Fibroblast of the aortic adventitia (primary cell): Measurements from ENCODE around the gene CCDC149. TPM values are rescaled to one million over a fixed set of nuclear protein-coding genes. Genes with fewer than 3 reads are reported as not detected.

Experiments used
- DNase-seq: peaks from one replicate; pipeline ENCODE4 v3.0.0-alpha.2; 2010; ENCODE audit warnings: low read depth
- H3K4me3 ChIP-seq: 2 replicates; pipeline ENCODE4 v1.5.1; 2011; ENCODE audit warnings: low read depth, mild to moderate bottlenecking, control low read depth, low read length, moderate library complexity
- total RNA-seq: library from RNA; depleted of rRNA; stranded (reverse); fragments of >200 nt; gene quantifications from 2 replicates; pipeline ENCODE4 v1.2.3, GENCODE V29; 2012; ENCODE audit warnings: low replicate concordance
- TF ChIP-seq, protein P1 (sequence below): IDR thresholded peaks from 2 replicates; pipeline ENCODE4 v1.5.1; 2011; ENCODE audit warnings: mild to moderate bottlenecking, low read length, control low read depth, inconsistent platforms; ENCODE audit not compliant: insufficient read depth

Gene CCDC149
- total RNA-seq, 1 donor = 18.3 TPM

- TF ChIP-seq, protein P1, sequence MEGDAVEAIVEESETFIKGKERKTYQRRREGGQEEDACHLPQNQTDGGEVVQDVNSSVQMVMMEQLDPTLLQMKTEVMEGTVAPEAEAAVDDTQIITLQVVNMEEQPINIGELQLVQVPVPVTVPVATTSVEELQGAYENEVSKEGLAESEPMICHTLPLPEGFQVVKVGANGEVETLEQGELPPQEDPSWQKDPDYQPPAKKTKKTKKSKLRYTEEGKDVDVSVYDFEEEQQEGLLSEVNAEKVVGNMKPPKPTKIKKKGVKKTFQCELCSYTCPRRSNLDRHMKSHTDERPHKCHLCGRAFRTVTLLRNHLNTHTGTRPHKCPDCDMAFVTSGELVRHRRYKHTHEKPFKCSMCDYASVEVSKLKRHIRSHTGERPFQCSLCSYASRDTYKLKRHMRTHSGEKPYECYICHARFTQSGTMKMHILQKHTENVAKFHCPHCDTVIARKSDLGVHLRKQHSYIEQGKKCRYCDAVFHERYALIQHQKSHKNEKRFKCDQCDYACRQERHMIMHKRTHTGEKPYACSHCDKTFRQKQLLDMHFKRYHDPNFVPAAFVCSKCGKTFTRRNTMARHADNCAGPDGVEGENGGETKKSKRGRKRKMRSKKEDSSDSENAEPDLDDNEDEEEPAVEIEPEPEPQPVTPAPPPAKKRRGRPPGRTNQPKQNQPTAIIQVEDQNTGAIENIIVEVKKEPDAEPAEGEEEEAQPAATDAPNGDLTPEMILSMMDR = no peak
- DNase-seq = peak; percentile 60
- no peak overlapping the region for H3K4me3 ChIP-seq
These were observed 59.7 kb downstream of the CCDC149 start for GRCh38 chr4:24853142-24853541.

DNA sequence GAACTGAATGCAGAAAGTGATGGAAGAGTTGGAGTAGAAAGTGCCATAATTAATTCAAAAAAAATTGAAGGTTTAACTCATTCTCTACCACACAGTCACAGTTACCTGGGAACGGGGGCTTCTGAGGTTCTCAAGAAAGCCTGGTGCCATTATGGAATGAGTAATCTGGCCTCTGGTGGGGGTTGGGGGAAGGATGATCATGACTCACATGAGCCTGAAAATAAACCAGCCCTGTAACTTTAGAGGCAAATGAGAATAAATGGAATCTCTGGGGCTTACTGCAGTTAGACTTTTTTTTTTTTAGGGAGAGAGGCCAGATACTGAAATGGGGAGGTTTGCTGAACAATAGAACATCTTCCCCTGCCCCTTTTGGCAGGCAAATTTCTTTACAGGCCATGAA, 62.2 kb downstream of the CCDC149 start:
- DNase-seq = peak; percentile 94
- no peak overlapping the region for H3K4me3 ChIP-seq
- TF ChIP-seq, protein P1 = no peak

- H3K4me3 ChIP-seq = no peak overlapping the region
- TF ChIP-seq, protein P1 = no peak
- peak; percentile 27 for DNase-seq
These were observed 63.1 kb downstream of the CCDC149 start for GRCh38 chr4:24849756-24850155.

DNA sequence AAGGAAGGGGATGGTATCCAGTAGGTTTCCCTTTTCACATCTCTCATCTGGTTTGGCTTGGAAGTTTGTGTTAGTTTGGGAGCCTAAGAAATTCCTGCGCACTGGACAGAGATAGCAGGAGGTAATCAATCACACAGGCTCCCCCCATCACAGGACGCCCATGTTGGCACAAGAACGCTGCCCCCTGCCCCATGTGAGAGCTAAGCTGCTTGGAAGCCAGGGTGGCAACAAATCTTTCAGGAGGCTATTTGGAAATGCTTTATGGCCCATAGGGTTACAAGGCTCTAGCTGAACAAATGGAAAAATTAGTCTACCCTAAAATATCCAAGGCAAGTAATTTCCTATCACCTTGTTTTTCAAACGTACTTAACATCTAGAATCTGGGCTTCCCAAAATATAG, 63.5 kb downstream of the CCDC149 start:
- DNase-seq = no peak
- H3K4me3 ChIP-seq = no peak overlapping the region
- TF ChIP-seq, protein P1 = no peak

GRCh38 chr4:24846716-24847115, 66.1 kb downstream of the CCDC149 start:
- H3K4me3 ChIP-seq = no peak overlapping the region
- TF ChIP-seq, protein P1 = no peak
- no peak for DNase-seq

DNA sequence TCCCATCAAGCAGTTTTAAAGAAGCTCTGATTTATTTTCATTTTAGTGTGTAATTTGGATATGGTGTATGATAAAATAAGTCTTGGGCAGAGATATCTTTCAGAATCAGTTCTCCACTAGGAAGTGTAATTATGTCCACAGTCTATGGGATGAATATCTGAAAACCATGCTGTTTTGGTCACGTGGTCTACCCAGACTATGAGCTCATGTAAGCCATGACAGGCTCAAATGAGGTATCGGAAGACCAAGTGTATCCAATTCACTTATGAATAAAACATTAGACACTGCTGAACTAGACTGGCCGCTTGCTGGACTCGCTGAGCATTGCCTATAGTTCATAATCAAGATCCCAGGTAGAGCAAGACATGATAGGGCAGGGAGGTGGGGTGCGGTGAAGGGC, 66.9 kb downstream of the CCDC149 start:
- TF ChIP-seq, protein P1 = no peak
- H3K4me3 ChIP-seq = no peak overlapping the region
- no peak for DNase-seq

- no peak for DNase-seq
- no peak overlapping the region for H3K4me3 ChIP-seq
- TF ChIP-seq, protein P1 = no peak
These were observed 67.7 kb downstream of the CCDC149 start for GRCh38 chr4:24845132-24845531.
